Fibroblast of gingiva (primary cell): ENCODE data around the gene GIMAP7.
"Not testable (repeated sequence)": the region's sequence is repeated elsewhere in the genome, so short reads cannot be mapped to it uniquely, and the experiment has no call there.

Experiments
- DNase-seq: peaks from one replicate; pipeline ENCODE4 v3.0.0-alpha.2; 2011; ENCODE audit warnings: low read depth

GIMAP7 gene

GRCh38 chr7:150513758-150514157 lies 914 bp upstream of the GIMAP7 start:
- DNase-seq: no peak

GRCh38 chr7:150515248-150516147 lies 826 bp downstream of the GIMAP7 start:
- no peak for DNase-seq

- no peak for DNase-seq
These were observed 2.5 kb downstream of the GIMAP7 start for GRCh38 chr7:150516956-150517745.

- no peak for DNase-seq
These were observed 4.6 kb downstream of the GIMAP7 start for GRCh38 chr7:150519310-150519709.

GRCh38 chr7:150520145-150520544 lies 5.5 kb downstream of the GIMAP7 start:
- DNase-seq: no peak

- DNase-seq: not testable (repeated sequence)
These were observed 8.3 kb downstream of the GIMAP7 start for GRCh38 chr7:150522931-150523330.

- DNase-seq: no peak
These were observed 9.3 kb downstream of the GIMAP7 start for GRCh38 chr7:150524018-150524417.

- DNase-seq: no peak
These were observed 17.0 kb downstream of the GIMAP7 start for GRCh38 chr7:150531704-150532103.

- no peak for DNase-seq
These were observed 23.6 kb downstream of the GIMAP7 start for GRCh38 chr7:150538259-150538658.

GRCh38 chr7:150553163-150553562 lies 38.5 kb downstream of the GIMAP7 start:
- no peak for DNase-seq

- DNase-seq: no peak
These were observed 42.0 kb downstream of the GIMAP7 start for GRCh38 chr7:150556521-150557138.

- DNase-seq: no peak
These were observed 45.8 kb downstream of the GIMAP7 start for GRCh38 chr7:150560486-150560885.

- no peak for DNase-seq
These were observed 48.2 kb downstream of the GIMAP7 start for GRCh38 chr7:150562919-150563318.

- DNase-seq: no peak
These were observed 49.3 kb downstream of the GIMAP7 start for GRCh38 chr7:150564006-150564405.

GRCh38 chr7:150564566-150564965 lies 49.9 kb downstream of the GIMAP7 start:
- no peak for DNase-seq

- no peak for DNase-seq
These were observed 50.6 kb downstream of the GIMAP7 start for GRCh38 chr7:150565239-150565638.

GRCh38 chr7:150566123-150566522 lies 51.5 kb downstream of the GIMAP7 start:
- no peak for DNase-seq

- DNase-seq: no peak
These were observed 51.9 kb downstream of the GIMAP7 start for GRCh38 chr7:150566572-150566971.

- no peak for DNase-seq
These were observed 52.5 kb downstream of the GIMAP7 start, which contains the start of gene GIMAP4 for GRCh38 chr7:150567169-150567568. TSS of gene GIMAP4 (plus strand) at chr7:150567390. CDS start at chr7:150569902, 2,512 bp downstream.

GRCh38 chr7:150567871-150568301 lies 53.2 kb downstream of the GIMAP7 start:
- no peak for DNase-seq

- DNase-seq: no peak
These were observed 54.0 kb downstream of the GIMAP7 start for GRCh38 chr7:150568714-150569113.

GRCh38 chr7:150569245-150569955 lies 54.7 kb downstream of the GIMAP7 start:
- no peak for DNase-seq
